ENCODE measurements around the gene GON4L.
A peak's percentile ranks its signal among the peaks of the same experiment; 100 is the strongest.
"Not testable (repeated sequence)": the region's sequence is repeated elsewhere in the genome, so short reads cannot be mapped to it uniquely, and the experiment has no call there.

GON4L gene
- total RNA-seq: 28.0 to 71.9 (median 50.6) reads per million in 17 experiments

- DNase-seq: peak; percentile 94 to 97 (median 96)
These were observed at the start of gene GON4L for GRCh38 chr1:155856975-155857930. GON4L (minus strand) TSS chr1:155857214; CDS start chr1:155853780, 3,434 bp downstream.

- no peak for DNase-seq
These were observed 47.2 kb upstream of the GON4L start for GRCh38 chr1:155904261-155904660.

DNA sequence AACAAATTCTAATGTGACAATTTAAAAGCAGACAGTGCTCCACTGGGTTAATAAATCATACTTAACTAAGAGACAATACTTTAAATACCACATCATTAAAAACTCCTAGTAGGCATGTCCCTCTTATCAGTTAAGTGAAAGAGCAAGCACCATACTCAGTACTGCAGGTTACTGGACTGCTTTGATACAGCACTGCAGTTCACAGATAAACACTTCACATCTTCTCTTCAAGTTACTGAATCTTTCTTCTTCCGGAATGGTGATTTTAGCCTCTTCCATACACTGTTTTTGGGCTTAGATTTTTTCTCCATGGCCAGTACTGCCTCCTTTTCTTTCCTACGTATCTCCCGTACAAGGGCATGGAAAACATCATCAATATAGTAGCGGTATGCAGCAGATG is 43.1 kb upstream of the GON4L start:
- no peak for DNase-seq

DNA sequence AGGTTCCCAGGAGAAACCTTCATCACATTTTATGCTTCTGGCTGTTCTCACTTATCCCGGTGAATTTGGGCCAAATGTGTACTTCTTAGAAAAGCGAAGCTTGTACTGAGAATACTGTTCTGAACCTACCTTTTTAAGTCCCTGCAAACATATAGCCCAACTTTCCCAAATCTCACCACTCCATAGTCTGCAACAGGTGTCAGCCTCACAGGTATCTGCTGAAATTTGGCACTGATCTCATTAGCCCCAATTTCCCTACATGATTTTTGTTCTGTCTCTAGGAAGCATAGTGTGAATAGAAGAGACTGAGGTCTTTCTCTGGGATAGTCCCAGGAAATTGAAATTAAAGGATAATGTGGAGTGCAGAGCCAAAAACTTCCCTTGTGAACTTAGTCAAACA is 42.7 kb upstream of the GON4L start:
- no peak for DNase-seq

- no peak for DNase-seq
These were observed 41.9 kb upstream of the GON4L start for GRCh38 chr1:155898888-155899287.

- no peak for DNase-seq
These were observed 40.7 kb upstream of the GON4L start for GRCh38 chr1:155897746-155898145.

GRCh38 chr1:155896476-155896875 is 39.5 kb upstream of the GON4L start:
- not testable (repeated sequence) for DNase-seq

DNA sequence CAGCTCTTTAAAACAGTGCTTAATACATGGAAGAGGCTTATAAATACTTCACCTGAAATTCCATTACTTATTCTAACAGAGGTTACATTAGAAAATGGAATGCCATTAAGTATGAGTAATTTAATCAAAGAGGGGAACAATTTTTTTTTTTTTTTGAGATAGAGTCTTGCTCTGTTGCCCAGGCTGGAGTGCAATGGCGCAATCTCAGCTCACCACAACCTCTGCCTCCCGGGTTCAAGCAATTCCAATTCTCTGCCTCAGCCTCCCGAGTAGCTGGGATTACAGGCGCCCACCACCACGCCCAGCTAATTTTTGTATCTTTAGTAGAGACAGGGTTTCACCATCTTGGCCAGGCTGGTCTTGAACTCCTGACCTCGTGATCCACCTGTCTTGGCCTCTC is 38.6 kb upstream of the GON4L start:
- DNase-seq: not testable (repeated sequence)

GRCh38 chr1:155893389-155894142 is 36.6 kb upstream of the GON4L start:
- DNase-seq: peak; percentile 58 to 83 (median 69)

GRCh38 chr1:155892796-155893195 is 35.8 kb upstream of the GON4L start:
- DNase-seq: no peak

- DNase-seq: no peak
These were observed 33.2 kb upstream of the GON4L start for GRCh38 chr1:155890251-155890650.

- no peak for DNase-seq
These were observed 32.6 kb upstream of the GON4L start for GRCh38 chr1:155889566-155889965.

- DNase-seq: no peak
These were observed 31.5 kb upstream of the GON4L start for GRCh38 chr1:155888481-155888880.

DNA sequence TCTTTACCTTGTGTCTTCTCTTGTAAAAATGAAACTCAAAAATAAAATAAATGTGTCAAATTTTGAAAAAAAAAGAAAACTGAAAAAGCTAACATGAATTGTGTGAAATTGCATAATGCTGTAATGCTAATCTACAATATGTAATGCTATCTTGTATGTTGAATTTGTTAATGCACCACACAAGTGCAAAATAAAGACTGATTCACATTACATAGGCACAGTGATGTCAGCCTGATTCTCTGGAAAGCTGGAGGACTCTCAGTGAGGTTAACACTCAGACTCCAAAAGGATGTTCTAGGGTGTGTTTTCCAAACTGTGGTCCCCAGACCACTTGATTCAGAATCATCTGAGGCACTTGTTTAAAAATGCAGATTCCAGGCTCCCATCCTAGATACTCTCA is 28.0 kb upstream of the GON4L start:
- DNase-seq: no peak

DNA sequence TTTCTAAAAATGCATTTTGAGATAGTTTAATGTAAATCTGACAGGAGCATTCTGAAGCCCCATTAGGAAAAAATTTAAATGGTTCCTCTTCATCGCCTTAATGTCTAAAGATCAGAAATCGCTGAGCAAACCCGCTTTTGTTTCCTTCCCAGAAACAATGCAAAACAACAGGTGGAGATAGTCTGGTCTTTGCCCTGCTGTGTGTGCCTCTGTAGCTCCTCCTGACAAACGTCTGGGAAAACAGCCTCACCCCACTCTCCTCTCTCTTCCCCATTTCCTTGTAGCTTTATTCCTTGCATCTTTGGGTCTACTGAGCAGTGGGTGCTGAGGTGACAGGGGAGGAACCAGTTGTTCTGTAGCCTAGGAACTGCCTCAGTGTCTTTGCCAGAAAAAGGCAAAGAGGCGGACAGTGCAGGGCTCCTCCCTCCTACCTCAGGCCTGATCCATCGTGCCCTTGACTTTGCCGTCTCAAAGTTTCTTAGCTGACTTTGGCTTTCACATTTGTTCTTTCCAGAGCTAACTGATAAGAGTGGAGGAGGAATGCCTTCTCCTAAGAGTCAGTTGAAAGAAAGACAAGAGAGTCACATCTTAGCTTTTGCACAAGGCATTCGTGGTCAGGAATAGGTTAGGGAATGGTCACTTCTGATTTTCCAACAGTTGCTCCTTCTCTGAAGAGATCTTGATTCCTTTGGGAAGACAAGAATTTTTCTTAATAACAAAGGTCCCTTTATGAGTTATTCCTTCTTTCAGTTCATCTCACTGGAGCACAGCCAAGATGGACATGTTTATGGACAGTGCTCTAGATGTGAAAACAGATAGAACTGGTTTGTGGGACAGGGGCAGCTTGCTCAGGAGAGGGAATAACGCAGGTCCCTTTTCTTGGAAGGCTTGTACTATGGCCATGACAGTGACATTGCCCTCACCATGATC is 27.3 kb upstream of the GON4L start:
- DNase-seq: no peak

DNA sequence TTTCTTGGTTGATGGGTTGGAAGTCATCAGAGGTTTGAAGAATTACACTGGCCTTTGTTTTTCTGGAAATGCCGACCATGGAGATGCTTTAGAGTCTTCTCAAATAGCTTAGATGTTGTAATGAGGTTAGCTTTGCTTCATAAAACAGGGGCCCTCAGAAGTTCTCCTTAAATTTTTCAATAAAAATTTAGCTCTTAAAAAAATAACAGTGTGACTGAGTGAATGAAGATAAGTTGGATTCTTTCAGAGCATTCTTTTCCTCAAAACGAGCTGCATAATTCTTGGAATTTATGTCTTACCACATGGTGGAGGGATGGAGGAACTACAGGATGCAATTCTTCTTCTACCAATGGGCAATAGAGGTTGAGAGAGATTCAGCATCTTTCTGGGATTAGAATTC is 25.8 kb upstream of the GON4L start:
- no peak for DNase-seq

DNA sequence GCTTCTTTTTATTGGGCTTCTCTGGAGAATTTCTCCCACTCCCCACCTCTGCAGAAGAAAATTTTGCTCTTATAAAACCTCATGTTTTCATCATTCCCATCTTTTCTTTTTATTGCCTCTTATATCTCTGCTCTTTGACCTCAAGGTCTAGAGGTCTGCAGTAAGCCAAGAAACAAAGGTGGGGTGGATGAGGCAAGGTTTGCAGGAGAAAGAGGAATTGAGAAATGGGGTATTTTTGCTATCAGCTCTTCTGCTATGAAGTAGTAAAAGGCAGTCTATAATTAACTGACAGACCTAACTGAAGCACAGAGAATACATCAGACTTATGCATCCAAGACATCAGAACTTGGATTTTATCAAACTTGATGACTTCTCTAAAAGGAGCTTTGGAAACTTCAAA is 25.2 kb upstream of the GON4L start:
- DNase-seq: no peak

DNA sequence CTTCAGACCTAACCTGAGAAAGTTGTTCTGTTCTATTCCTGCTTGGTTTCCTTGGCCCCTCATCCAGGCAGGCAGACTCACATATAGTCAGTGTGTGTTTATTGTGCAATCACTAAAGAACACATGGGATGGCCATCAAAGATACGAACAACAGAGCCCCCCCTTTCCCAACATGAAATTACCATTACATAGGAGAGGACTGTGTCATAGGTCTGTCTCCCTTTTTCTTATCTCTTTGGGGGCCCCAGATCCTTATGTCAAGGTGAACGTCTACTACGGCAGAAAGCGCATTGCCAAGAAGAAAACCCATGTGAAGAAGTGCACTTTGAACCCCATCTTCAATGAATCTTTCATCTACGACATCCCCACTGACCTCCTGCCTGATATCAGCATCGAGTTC is 23.9 kb upstream of the GON4L start:
- DNase-seq: no peak

GRCh38 chr1:155880251-155880650 is 23.2 kb upstream of the GON4L start:
- no peak for DNase-seq

DNA sequence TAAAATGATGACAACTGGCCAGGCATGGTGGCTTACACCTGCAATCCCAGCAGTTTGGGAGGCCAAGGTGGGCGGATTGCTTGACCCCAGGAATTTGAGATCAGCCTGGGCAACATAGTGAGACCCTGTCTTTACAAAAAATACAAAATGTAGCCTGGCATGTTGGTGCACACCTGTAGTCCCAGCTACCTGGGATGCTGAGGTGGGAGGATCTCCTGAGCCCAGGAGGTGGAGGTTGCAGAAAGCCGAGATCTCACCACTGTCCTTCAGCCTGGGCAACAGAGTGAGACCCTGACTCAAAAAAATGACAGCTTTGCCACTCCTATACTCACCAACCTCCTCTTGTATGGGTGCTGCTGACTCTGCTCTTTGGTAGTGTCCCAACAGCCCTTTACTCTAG is 20.9 kb upstream of the GON4L start:
- no peak for DNase-seq

DNA sequence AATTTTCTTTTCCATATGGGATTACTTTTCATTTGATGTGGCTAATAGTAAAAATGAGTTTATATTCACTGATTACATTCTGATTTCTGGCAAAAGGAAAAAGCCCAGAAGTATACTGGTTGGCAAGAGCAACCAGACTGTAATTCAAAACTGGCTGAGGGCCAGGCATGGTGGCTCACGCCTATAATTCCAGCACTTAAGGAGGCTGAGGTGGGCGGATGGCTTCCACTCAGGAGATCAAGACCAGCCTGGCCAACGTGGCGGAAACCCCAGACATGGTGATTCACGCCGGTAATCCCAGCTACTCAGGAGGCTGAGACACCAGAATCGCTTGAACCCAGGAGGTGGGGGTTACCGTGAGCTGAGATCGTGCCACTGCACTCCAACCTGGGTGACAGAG is 16.8 kb upstream of the GON4L start:
- DNase-seq: no peak

GRCh38 chr1:155872527-155872926 is 15.5 kb upstream of the GON4L start:
- no peak for DNase-seq

DNA sequence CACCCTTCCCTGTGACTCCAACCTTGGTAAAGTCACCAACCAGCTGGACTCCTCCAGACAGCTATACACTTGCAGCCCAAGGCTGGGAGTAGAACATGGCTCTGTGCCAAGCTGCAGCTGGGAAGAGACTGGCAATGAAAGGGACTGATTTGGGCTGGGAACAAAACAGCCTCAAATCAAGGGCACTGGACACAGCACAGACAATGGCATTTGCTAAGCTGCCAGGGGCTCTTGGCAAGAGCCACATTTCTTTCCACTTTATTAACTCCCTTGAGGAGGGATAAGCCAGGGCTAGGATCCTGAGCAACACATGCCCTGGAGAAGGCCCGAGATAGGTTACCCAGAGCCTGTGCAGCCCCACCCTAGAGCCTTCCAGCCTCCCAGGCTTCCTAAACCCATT is 14.4 kb upstream of the GON4L start:
- no peak for DNase-seq
